Cerebellar nuclear complex (tissue), 1 donor: ENCODE measurements around the gene PER1.

Source experiments
- DNase-seq, 2 experiments: peaks; one replicate each; lab custom pipeline; 2025; lab: John Stamatoyannopoulos, UW

Gene PER1

DNA sequence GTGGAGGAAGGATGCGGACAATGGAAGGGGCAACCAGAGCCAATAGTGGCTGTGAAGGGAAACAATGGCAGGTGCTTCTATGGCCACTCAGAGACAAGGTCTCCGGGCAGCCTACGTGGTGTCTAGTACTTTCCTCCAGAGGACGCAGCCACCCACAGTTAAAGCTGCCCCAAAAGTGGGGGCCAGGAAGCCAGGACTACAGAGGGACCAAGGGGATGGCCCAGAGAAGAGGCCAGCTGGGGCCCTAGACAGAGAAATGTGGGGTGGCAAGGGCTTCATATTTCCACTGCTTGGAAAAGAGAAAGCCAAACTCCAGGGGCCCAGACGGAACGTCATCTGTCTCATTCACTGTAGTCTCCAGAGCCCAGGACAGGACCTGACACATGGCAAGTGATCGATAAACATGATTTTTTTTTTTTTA, 837 bp upstream of the PER1 start:
- DNase-seq = no peak

DNA sequence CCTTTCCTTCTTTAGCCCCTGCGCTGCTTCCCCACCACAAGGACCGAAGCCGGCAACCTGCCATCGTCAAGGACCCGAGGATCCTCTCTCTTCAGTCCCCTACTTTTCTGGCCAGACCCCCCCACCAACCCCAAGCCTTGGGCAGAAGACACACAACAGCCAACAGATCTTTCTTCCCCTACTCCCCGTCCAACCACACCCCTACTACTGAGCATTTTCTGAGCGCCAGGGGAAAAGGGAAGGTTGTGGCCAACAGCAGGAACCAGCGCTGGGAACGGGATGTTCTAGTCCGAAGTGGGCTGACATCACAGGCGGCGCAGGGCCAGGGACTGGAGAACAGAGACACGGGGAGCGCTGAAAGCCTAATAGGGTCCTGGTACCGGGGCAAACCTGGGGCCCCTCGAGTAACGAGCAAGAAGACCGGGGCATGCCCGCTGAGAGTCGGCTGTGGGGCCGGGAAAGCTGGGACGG, 528 bp downstream of the PER1 start:
- DNase-seq = peak in 1 of 2 experiments; percentile 13

DNA sequence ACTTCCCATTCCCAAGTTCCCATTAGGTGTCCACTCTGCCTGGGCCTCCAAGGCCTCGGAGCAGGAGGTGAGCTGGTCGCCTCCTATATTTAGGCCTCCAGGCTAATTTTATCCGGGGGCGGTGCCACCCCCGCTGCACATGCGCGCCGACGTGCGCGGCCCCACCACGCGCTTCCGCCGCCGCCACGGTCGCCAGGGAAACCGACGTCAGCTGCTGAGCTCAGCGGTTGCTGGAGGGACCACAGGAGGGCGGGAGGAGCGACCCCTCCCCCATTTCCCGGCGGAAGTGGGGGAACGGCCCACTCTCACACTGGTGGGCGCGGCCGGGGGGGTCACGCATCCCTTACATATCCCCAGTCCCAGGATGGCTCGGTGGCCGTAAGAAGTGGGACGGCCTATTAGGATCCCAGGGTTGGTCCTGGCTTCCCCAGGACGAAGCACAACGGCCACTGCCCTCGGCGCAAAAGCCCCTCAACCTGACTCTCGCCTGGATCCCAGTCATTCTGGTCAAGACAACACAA, 1.0 kb downstream of the PER1 start:
- DNase-seq = peak; percentile 51 to 75

DNA sequence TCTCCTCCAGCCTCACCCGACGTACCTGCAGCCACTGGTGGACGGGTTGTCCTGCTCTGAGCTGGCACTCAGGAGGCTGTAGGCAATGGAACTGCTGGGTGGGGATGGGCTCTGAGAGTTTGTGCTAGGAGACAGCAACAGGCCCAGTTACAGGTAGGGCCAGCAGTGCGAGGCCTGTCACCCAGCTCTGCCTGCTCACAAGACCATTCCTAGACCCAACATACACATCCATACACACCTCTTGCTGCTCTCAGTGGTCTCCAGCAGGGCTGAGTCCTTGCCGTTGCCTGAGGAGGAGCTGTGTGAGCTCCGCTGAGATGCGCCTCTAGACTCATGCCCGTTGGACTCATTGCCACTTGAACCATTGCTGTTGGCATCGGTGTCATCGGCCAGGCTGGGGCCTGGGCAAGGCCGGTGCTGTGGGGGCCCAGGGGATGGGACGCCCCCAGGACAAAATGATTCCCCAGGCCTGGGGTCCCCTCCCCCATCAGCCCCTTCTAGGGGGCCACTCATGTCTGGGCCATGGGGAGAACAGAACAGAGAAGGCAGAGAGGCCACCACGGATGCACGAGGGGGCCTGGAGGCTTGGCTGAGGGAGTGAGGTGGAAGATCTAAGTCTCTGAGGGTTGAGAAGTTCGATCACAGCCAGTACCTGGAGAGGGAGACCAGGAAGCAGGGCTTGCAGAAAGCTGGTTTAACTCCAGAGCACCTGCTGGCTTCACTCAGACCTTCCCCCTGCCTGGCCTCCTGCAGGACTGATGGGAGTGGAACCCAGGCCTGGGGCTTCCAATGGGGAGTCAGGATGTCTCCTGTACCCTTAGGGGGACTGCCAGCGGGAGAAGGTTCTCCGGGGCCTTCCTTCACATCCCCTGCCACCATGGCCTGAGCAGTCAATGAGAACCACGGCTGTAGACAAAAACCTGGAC, 1.7 kb downstream of the PER1 start:
- DNase-seq = no peak

DNA sequence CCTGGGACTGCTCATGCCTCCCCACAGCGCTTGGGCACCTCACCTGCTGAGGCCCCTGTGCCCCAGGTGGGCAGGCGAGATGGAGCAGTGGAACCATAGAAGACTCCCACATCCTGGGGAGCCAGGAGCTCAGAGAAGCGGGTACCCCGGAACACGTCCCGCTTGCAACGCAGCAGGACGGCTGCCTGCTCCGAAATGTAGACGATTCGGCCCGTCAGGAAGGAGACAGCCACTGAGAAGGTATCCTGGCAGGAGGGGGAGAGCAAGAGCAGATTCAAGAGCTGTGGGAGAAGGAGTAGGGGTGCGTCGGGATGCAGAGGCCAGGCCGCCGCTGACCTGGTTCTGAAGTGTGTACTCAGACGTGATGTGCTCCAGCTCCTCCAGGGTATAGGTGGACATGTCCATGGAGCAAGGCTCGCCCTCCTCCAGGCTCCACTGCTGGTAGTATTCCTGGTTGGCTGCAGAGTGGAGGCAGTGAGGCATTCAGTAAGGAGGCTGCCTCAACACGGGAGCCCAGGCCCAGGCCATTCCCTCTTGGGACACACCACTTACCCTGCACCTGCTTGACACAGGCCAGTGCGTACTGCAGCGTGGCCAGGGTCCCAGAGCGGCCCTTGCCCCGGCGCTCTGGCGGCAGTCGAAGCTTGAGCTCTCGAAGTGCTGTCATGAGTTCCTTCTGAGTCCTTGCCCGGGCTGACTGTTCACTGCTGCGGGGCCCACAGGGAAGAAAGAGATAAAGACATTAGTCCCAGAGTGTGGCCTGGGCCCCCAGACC, 2.6 kb downstream of the PER1 start:
- no peak for DNase-seq

DNA sequence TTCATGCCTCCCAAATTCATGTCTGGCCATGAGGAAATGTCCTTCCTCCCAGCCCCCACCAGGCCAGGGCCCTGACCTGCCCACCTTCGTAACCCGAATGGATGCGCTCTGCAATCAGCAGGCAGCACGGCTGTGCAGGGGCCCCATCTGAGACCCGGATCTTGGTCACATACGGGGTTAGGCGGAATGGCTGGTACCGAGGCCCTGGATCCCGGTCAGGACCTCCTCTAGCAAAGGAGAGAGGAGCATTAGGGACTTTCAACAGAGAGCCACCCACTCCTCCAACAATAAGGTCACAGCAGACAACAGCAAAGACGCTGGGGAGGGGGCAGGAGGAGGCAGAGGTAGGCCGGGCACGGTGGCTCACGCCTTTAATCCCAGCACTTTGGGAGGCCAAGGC, 3.6 kb downstream of the PER1 start:
- DNase-seq = no peak

DNA sequence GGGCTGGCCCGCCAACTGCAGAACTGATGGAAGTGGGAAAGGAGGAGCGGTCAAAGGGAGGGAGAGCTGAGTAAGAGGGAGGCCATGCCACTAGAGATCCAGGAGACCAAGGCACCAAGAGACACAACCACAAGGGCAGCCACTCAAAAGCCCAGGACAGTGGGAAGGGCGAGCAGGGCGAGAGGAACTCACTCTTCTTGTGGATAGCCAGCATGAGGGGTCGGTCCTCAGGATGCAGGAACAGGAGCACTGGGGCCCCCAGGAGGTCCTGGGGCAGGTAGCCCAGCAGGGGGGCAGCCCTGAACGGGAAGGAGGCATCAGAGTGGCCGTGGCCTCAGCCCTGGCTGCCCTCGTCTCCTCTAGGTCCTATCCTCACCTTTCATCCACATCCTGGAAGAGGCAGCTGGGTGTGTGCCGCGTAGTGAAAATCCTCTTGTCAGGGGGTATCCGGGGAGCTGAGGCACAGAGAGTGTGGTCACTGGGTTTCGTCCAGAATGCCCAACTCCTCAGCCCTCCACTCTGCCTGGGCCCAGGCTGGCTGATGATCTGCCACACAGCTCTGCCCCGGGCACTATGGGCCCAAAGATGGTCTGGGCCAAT, 4.3 kb downstream of the PER1 start:
- no peak for DNase-seq

DNA sequence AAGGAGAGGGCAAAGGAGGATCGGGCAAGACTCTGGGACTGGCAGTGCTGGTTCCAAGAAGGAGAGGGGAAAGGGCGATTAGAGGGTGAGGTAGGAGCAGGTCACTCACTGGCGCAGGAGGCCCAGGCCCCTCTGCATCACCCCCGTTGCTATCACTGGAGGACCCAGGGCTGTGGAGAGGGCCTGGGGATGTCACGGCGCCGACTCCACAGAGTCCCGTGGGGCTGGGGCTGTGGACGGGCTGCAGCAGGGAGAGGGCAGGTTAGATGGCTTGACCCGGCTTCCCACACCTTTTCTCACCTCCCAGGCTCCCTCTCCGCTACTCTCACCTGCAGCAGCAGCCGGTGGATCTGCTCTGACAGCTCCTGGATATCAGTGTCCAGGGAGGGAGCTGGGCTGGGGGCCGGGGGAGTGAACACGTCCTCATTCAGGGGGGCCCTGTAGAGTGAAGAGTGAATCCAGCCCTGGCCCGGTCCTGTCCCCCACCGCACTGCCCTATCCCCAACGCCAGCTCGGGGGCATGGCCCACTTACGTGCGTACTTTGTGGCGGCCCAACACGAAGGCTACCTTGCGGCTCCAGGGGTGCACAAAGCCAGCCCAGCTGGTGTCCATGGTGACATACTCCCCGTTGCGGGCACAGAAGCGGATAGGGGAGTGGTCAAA, 4.9 kb downstream of the PER1 start:
- no peak for DNase-seq

DNA sequence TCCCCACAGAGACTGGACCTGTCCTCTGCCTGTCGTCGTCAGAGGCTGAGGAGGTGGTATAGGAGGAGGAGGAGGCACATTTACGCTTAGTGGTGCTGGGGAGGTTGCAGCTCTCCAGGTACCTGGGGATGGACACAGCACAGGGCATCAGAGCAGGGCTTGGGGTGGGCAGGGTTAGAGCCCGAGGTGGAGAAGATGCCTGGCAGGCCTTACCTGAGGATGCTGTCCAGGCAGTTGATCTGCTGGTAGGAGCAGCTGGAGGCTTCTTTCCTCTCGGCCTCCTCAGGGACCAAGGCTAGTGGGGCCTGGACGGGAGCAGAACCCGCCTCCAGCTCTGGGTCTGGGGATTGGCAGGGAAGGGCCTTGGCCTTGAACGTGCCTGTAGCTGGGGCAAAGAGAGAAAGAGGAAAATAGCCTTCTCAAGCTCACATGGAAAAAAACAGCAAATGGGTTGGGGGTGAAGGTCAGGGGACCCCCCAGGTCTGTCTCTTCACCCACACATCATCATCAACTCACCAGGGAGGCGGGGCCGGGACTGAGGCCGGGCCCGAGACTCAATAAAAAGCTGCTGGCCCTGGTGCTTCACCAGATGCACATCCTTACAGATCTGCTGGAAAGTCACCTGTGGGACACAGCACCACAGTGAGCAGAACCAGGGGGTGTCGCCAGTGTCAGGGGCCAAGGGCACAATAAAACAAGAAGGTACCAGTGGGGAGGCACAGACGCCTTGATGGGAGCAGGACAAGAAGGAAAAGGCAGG, 5.6 kb downstream of the PER1 start:
- DNase-seq = no peak

DNA sequence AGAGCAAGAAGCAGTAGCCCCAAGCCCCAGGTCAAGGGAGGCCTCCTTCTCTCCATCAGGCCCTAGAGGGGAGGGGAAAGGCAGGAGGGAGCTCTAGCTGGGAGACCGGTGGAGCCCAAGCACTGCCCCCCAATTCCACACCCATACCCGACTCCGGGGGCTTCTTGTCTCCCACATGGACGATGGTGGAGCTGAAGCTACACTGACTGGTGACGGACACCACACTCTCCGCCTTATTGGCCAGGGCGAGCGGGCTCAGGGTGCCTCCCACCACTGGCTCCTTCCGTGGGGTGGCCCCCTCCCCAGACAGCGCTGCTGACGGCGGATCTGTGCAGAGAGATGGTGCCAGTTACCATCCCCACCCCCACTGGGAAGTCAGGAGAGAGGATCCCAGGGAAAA, 6.4 kb downstream of the PER1 start:
- DNase-seq = no peak

DNA sequence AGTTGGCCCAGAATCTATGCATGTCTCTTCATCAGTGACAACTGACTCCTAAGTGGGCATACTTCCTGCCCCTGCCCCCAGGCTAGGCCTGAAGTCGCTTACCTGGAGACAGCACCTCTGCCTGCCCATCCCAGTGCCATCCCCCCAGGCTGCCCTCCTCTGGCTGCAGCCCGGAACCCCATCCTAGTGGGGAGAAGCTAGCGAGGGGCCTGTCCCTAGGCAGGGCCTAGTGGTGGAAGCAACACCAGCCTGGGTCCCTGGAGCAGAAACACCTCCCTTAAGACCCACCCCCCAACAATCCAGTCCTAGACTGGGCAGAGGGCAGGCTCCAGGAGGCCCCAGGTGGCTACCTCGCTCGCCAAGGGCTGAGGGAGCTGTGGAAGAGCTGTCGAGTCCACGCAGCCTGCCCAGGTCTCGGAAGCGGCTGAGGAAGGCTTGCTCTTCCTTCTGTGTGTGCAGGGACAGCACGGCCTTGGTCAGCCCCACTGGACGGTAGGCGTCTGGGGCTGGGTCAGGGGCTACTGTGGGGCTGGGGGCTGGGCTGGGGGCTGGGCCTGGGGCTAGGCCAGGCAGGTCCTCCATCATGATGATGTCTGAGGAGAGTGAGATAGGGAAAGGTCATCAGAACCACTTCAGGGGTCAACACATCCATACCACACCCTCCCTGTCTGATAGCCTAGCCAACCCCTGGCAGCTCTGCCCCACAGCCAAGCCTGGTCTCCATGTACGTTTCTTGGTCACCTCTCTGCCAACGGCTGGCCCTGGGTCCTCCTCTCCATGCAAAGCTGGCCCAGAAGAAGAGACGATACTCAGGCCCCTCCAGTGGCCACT, 7.6 kb downstream of the PER1 start:
- DNase-seq = no peak

DNA sequence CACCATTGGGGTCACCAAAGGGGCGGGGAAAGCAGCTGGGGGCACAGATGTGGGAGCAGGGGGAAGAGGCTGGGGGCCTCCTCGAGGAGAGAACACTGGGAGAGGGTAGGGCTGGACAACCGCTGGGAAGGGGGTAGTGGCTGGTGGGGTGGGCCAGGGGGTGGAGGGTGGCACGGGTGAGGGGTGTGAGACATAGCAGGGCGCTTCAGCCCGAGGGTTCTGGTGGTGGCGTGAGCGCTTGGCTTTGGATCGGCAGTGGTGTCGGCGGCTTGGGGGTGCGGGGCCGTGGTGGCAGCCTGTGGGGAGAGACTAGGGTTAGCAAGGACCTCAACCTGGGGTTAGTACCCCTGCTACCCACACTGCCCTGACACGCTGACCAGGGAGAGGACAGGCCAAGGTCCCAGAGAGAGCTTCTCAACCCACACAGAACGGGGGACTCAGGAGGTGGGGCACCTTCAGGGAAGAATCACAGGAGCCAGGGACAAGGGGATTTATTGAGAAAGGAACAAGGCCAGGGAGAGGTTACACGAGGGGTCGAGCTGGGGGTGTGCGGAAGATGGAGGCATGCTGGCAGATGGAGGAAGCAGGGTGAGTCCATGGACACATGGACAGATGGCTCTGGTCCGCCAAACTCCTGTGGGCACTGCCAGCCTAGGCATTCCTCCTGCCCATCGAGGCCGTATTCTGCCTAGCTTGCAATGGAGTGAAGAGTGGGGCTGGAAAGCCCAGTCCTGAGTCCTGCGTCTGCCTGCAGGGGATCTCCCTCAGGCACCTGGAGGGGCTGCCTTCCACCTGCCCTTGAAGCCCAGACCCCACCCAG, 8.4 kb downstream of the PER1 start:
- no peak for DNase-seq

DNA sequence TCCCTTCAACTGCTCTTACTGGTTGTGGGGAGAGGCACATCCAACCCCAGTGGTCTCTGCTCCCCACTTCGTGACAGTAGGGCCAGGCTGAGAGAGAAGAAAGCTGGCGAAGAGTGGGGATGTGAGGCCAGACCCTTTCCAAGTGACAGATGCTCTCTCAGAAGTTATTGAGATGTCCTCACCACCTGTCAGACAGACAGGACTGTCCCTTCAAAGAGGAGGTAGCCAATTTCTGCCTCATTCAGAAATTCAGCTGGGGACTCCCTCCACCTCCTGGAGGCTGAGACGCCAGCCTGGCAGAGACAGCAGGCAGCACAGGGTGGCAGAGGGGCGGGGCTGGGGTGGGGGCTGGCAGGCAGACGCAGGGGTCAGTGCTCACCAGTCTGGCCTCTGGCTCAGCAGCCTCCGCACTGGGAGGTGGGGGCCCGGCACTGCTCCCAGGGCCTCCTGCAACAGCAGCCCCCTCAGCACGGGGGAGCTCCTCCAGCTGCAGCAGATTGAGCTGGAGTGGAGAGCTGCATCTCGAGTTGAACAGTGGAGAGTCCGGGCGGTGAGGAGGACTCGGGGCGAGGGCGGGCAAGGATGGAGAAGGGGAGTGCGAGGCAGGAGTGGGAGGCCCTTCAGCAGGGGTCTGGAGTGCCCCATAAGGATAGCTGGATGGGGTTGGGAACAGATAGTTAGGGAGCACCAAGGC, 9.2 kb downstream of the PER1 start:
- DNase-seq = no peak

DNA sequence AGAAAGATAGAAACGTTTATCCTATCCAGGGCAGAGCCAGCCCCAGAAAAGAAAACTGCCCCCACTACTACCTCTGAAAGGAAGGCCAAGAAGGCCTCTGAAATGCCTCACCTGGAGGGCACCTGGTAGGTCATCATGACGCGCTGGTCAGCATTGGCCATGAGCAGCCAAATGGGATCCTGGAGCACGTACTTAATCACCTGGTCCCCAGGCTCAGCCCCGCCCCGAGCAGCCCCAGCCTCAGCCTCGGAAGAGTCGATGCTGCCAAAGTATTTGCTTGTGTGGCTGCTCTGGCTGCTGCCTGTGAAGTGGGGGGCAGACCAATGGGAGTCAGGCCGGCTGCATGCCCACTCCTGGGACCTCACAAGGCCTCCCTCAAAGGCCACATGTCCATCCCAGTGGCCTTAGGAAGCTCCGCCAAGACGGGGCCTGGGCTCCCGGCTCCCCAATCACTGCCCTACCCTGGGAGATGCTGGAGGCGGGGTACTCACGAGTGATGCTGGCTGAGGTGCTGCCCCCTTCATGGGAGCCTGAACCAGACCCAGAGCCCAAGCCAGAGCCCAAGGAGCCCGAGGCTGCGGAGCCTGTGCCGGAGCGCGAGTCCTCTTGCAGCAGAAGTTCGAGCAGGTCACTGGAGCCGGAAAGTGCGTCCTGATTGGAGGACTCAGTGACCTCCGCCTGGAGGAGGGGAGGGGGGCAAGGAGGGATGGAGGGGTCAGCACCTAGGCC, 9.9 kb downstream of the PER1 start:
- no peak for DNase-seq

DNA sequence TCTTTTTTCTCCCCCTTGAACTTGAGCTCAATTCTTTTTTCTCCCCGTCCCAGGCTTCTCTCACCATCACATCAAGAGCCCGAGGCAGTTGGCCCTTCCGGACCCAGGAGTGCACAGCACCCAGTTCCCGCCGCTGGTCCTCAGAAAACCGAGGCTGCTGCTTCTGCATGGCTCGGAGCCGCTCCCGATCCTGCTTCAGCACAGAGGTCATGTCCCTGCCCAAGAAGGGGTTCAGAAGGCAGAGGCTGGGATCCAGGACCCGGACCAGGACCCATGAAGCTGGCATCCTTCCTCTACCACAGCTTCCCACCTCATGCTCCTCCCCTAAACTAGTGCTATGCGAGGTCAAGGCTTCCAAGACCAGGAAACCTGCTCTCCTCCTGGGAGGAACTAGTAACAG, 10.5 kb downstream of the PER1 start:
- no peak for DNase-seq

DNA sequence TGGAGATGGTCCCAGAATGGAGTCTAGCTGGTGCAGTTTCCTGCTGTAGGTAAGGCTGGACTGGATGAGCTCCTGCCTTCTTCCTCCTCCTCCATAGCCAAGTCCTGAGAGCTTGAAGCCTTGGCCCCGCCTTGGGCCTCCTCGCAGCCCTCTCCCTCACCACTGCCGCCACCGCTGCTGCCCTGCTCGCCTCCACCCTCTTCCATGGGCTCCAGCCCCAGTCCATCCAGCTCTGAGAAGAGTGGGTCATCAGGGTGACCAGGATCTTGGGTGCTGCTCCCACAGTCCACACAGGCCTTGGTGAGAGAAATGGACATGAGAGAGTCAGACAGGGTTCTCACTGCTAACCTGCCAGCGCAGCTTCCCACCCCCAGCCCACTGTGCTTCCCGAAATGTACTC, 11.2 kb downstream of the PER1 start:
- no peak for DNase-seq

DNA sequence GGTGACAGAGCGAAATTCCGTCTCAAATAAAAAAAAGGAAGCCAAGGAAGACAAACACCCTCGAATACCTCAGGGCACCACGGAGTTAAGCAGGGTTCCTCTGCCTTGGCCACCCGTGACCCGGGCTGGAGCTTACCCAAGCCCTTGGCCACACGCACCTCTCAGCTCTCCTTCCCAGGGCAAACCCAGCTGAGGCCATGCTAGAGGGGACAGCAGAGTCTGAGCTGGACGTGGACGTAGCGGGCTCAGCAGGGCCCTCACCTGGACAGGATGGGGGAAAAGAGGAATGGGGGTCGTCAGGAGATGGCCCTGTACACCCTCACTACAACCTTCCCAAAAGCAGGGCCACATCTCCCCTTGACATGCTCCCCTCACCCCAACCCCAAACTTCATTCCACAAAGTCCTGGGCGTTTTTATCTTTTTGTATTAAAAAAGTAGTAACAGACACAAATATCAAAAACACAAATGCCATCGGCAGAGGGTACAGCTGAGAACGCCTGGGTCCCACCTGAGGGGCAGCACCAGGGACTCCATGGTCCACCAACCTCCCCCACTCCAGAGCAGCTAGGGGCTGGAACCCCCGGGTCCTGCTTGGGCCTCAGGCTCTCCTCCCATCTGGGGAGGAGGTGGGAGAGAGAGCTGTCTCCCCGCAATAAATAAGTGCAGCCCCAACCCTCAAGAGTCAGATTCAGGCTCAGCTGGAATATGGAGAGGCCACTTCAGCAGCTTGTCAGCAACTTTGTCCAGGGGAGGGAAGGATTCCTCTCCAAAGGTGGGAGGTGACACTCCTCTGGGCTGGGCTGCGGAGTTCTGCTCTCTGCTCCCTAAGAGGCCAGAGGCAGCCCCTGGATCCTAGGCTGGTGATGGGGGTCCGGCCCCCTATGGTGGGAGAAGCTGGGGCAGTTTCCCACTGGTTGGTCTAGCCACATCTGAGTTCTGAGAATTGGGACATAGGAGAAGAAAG, 11.9 kb downstream of the PER1 start:
- no peak for DNase-seq
